Colonic mucosa (tissue), 4 donors: Measurements from ENCODE around the gene B4GALNT3. TPM values are rescaled to one million over a fixed set of nuclear protein-coding genes. Genes with fewer than 3 reads are reported as not detected.

Source experiments
- DNase-seq: peaks from one replicate; pipeline ENCODE4 v3.0.0-alpha.2; 2020
- H3K27ac ChIP-seq: fragments of 200-600 bp; one replicate; pipeline ENCODE4 v1.8.0; 2021
- H3K27me3 ChIP-seq: fragments of 200-600 bp; one replicate; pipeline ENCODE4 v1.8.0; 2021
- H3K36me3 ChIP-seq: fragments of 200-600 bp; one replicate; pipeline ENCODE4 v1.8.0; 2021
- H3K4me1 ChIP-seq: fragments of 200-600 bp; one replicate; pipeline ENCODE4 v1.8.0; 2021; ENCODE audit warnings: mild to moderate bottlenecking
- H3K4me3 ChIP-seq: fragments of 200-600 bp; one replicate; pipeline ENCODE4 v1.8.0; 2021
- H3K9ac ChIP-seq, 2 donors: one replicate each; pipeline ENCODE4 v1.7.0; 2013; ENCODE audit warnings: control low read depth in 2 of 2, low read depth in 2 of 2, low read length in 2 of 2
- H3K9me3 ChIP-seq: fragments of 200-600 bp; one replicate; pipeline ENCODE4 v1.8.0; 2021
- intact Hi-C: fragments of 100-400 bp; cut with DNase I; formaldehyde crosslinking; loops from one replicate; pipeline ENCODE4 v1.14.1; 2022
- total RNA-seq, 2 donors: library from RNA; stranded (reverse); fragmentation: NEBNext Ultra II Directional in 1 of 2; extraction: Animal tissue kit (Norgen Biotek cat#: 25700) in 1 of 2; gene quantifications; one replicate each; pipeline ENCODE4 v1.2.1, GENCODE V29; 2021
- TF ChIP-seq, protein P1 (sequence below): fragments of 200-600 bp; IDR thresholded peaks from one replicate; pipeline ENCODE4 v1.8.0; 2022; ENCODE audit warnings: antibody characterized with exemption, mild to moderate bottlenecking
- donor health status: healthy.
- donor health status: DM: no; HTN: no; CAD: no.
- donor health status: DM: no; HTN: no; CAD: no.

B4GALNT3 gene
- total RNA-seq, 2 donors from 2014 or later = 73.7 to 84.0 TPM

DNA sequence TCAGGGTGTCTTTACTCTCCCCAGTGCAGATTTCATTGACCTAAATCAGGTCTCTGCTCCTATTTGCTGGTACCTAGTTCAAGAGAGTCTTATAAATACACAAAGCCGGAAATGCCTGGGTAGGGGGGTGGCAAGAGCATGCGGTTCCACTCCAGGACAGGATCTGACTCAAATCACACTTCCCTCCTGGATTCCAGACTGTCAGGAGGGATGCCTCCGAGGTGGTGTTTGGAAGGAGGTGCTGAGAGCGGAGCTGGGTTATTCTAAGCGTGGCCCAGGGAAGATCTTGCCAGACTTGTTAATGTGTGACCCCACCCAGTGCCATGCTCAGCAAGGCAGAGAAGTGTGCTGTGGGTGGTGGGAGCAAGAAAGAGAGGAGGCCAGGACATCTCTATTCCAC is 49.8 kb downstream of the B4GALNT3 start:
- H3K9ac ChIP-seq = peak overlapping the region; percentile 19 to 74
- no peaks in the 10 kb centered on the region for H3K9me3 ChIP-seq
- DNase-seq = peak; percentile 64
- no peaks in the 10 kb centered on the region for H3K36me3 ChIP-seq
- intact Hi-C loops = no loop called here
- no peak overlapping the region for H3K4me3 ChIP-seq
- H3K4me1 ChIP-seq = peaks cover 9% of the 10 kb centered on the region
- H3K27me3 ChIP-seq = no peaks in the 10 kb centered on the region
- TF ChIP-seq, protein P1, sequence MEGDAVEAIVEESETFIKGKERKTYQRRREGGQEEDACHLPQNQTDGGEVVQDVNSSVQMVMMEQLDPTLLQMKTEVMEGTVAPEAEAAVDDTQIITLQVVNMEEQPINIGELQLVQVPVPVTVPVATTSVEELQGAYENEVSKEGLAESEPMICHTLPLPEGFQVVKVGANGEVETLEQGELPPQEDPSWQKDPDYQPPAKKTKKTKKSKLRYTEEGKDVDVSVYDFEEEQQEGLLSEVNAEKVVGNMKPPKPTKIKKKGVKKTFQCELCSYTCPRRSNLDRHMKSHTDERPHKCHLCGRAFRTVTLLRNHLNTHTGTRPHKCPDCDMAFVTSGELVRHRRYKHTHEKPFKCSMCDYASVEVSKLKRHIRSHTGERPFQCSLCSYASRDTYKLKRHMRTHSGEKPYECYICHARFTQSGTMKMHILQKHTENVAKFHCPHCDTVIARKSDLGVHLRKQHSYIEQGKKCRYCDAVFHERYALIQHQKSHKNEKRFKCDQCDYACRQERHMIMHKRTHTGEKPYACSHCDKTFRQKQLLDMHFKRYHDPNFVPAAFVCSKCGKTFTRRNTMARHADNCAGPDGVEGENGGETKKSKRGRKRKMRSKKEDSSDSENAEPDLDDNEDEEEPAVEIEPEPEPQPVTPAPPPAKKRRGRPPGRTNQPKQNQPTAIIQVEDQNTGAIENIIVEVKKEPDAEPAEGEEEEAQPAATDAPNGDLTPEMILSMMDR = no peak
- peak overlapping the region; percentile 94 for H3K27ac ChIP-seq

DNA sequence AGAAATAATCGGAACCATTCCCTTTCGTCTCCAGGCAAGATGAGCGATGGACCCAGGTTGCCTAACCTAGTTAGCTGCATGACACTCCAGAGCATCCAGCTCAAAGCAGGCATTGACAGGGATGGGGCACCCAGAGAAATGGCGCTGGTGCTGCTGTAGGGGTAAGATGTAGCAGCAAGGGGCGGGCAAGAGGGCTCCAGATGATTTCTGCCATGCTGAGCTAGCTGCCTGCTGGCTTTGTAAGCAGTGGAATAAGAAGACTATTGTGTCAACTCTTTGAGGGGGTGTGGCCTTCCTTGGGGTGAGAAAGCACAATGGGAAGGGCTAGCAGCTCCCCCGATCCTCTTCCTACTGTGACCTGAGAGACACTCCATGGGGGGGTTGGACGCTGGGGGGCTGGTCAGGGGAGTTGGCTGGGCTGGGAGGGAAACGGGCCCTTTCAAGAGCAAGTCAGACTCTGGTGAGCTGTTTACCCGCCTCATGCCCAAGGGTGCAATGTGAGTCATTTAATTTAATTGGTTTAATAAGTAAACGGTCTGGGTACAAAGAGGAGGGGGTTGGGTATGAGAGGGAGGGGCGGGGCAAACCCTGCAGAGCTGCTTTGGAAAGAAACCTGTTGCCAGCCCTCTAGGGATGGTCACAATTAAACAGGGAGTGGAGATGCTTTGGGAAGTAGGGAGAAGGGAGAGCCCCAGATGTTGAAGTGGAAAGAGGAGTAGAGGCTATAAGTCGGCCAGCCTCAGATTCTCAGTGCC is 50.5 kb downstream of the B4GALNT3 start:
- Histone ChIP-seq H3K27ac (peak overlapping the region; percentile 94), H3K4me3 (no peak overlapping the region), H3K9ac (peak overlapping the region in 1 of 2 donors; percentile 74), H3K27me3 (no peaks in the 10 kb centered on the region), H3K9me3 (no peaks in the 10 kb centered on the region), H3K36me3 (no peaks in the 10 kb centered on the region), H3K4me1 (peaks cover 9% of the 10 kb centered on the region)
- peak; percentile 83 for DNase-seq
- TF ChIP-seq, protein P1 = no peak
- intact Hi-C loops = no loop called here

DNA sequence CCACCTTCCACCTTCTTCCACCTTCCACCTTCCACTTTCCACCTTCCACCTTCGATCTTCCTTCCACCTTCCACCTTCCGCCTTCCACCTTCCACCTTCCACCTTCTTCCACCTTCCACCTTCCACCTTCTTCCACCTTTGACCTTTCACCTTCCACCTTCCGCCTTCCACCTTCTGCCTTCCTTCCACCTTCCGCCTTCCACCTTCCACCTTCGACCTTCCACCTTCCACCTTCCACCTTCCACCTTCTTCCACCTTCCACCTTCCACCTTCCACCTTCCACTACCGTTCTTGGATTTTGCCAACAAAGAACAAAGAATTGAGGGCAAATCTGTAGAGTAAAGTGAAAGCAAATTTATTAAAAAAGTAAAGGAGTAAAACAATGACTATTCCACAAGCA is 53.2 kb downstream of the B4GALNT3 start:
- TF ChIP-seq, protein P1 = no peak
- no peak for DNase-seq

DNA sequence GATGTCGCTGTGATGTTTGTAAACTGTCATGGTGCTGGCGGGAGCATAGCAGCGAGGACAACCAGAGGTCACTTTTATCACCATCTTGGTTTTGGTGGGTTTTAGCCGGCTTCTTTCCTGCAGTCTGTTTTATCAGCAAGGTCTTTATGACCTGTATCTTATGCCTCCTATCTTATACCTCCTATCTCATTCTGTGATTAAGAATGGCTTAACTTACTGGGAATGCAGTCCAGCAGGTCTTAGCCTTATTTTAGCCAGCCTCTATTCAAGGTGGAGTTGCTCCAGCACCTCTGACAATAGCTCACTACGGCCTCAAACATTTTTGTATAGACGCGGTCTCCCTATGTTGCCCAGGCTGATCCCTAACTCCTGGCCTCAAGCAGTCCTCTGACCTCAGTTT is 53.7 kb downstream of the B4GALNT3 start:
- no peak overlapping the region for H3K27ac ChIP-seq
- TF ChIP-seq, protein P1 = no peak
- DNase-seq = no peak

More for the DNA sequence above, 53.2 kb downstream of the B4GALNT3 start:
- no peaks in the 10 kb centered on the region for H3K27me3 ChIP-seq
- no peaks in the 10 kb centered on the region for H3K9me3 ChIP-seq
- no peak overlapping the region for H3K9ac ChIP-seq
- intact Hi-C loops = no loop called here
- H3K27ac ChIP-seq = no peak overlapping the region
- H3K36me3 ChIP-seq = no peaks in the 10 kb centered on the region
- no peak overlapping the region for H3K4me3 ChIP-seq
- H3K4me1 ChIP-seq = peaks cover 9% of the 10 kb centered on the region

DNA sequence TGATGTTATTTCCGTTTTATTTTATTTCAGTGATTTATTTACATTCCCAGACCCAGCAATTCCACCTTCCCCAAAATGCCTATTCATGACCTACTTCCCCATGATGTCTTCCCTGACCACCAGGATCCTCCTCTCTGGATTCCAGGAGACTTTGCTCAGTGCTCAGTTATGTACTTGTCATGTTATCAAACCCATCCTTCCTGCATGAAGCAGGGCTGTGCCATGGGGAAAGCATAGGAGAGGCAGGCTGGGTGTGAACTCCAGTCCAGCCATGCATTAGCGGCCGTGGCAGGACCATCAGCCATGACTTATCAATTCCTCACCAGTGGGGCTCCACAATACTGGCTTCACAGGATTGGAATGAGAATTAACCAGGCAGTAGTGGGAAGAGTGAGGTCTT is 57.8 kb downstream of the B4GALNT3 start:
- intact Hi-C loops = no loop called here
- Histone ChIP-seq H3K9ac (no peak overlapping the region), H3K36me3 (no peaks in the 10 kb centered on the region), H3K27ac (no peak overlapping the region), H3K27me3 (no peaks in the 10 kb centered on the region), H3K4me3 (no peak overlapping the region), H3K4me1 (no peaks in the 10 kb centered on the region), H3K9me3 (no peaks in the 10 kb centered on the region)
- TF ChIP-seq, protein P1 = no peak
- DNase-seq = no peak

More for the DNA sequence above, 53.7 kb downstream of the B4GALNT3 start:
- Histone ChIP-seq H3K4me1 (peaks cover 9% of the 10 kb centered on the region), H3K36me3 (no peaks in the 10 kb centered on the region), H3K9me3 (no peaks in the 10 kb centered on the region), H3K4me3 (no peak overlapping the region), H3K9ac (no peak overlapping the region), H3K27me3 (no peaks in the 10 kb centered on the region)
- intact Hi-C loops = no loop called here
